ENCODE measurements around the gene PDCL3.

The PDCL3 gene

DNA sequence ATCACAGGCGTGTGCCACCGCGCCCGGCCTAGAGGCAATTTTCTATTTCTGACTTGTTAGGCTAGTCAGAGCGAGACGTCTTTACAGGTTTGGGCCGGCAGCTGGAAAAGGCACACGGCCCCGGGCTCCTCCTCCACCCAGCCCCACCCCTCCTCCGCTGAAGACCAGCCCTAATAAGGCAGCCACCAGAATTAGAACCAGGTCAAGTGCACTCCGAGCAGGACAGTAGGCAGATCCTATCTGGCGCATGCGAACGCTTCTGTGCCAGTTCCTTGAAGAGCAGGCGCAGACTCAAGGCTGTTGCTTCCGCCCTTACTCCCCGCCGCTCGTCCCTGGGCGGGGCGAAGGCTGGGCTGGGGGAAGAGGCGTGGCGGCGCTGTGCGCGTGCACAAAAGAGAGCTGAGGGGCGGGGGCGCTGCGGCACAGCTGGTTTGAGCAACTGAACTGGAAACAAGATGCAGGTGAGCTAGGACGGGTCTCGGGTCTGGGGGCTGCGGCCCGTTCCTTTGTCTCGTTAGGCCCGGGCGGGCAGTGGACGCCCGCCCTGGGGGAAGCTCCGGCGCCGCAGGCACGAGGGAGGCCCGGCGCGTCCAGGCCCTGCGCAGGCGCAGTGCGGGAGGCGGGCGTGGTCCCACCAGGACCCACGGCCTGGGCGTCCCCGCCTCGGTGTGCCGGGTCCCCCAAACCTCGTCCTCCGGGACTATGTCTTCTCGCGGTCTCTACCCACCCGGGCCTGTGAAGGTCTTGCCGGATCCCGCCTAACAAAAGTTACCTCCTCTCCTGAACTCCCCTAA lies at the start of gene PDCL3:
Gene PDCL3, plus strand, starts transcription at position 381 of the 794 bp plus-strand sequence. Its CDS starts 75 bp downstream, at position 456.
- DNase-seq (ENCODE audit: low read depth in 2 of 2): peak; percentile 87 to 90

DNA sequence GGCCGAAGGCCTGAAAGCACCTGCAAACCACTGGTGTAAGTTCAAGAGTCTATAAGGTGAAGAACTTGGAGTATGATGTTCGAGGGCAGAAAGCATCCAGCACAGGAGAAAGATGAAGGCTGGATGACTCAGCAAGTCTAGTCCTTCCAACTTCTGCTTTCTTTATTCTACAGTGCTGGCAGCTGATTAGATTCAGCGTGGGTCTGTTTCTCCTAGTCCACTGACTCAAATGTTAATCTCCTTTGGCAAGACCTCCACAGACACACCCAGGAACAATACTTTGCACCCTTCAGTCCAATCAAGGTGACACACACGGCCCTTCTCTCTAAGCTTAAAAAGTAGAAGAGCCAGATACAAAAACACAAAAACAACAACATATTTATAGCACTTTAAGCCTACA lies 49.1 kb upstream of the PDCL3 start:
- no peak for DNase-seq (ENCODE audit: low read depth in 2 of 2)

DNA sequence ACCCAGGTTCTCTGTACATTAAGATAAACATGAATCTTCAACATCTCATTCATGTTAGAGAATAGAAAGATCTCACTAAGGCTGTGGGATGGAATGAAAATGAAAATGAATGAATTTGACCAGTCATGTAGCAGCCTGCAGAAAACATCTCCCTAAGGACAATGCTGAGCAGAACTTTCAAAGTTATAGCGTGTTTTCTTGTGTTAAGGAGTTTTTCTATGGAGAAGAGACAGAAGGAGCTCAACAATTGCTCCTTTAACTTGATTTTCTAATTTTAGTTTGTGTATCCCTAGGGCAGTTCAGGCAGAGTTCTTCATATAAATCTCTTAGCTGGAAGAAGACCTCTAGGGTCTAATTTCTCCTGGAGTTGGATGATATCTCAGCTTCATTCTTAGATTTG lies 45.2 kb upstream of the PDCL3 start:
- no peak for DNase-seq (ENCODE audit: low read depth in 2 of 2)

DNA sequence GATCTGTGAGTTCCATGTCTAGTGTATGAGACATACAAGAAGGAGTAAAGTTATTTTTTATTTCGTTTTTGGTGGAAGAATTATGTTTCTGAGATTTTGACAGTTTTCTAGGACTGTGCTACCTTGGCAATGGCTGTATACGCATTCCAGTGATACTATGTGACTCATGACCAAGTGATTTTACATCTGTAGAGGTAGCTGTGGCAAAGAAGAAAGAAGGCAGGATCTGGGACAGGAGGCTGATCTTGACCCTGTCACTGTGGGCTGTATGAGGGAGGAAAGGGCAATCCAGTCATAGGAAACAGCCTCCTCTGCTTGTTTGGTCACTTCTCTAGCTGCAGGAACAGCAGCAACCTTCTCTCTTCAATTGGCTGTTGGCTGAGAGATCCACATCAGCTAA lies 44.0 kb upstream of the PDCL3 start:
- DNase-seq (ENCODE audit: low read depth in 2 of 2): no peak

DNA sequence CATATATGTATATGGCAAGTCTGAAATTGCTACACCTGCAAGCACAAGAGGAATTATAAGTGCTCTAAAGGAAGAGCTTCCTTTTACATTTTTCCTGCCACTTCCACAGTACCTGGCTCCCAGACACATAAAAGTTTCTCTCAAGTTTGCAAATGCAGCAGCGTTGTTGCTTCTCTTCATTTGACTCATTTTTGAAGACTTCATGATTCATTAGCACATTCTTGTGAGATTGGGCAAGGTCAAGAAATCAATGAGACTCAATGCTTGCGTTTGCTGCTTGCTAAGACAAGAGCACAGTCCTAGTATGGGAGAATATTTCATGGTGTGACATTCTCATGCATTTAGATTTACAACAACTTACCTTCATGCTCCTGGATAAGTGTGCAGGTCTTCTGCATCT lies 42.6 kb upstream of the PDCL3 start:
- DNase-seq (ENCODE audit: low read depth in 2 of 2): no peak

DNA sequence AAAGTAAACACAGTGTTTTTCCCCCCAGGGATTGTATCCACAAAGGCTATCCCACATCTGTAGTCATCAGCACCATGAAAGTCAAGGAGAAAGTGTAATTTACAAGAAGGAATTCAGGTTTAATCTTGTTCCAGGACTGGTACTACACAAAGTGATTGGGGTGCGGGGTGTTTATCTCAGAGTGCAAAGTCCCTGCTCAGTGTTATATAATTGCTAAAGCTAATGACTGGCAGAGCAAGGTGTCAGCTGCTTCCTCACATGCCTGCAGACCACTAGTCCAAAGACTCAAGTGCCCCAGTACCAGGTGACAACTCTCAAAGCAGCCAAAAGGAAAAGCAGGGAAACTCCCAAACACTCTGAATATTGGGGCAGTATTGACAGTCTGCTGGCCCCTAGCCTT lies 40.4 kb upstream of the PDCL3 start:
- no peak for DNase-seq (ENCODE audit: low read depth in 2 of 2)

DNA sequence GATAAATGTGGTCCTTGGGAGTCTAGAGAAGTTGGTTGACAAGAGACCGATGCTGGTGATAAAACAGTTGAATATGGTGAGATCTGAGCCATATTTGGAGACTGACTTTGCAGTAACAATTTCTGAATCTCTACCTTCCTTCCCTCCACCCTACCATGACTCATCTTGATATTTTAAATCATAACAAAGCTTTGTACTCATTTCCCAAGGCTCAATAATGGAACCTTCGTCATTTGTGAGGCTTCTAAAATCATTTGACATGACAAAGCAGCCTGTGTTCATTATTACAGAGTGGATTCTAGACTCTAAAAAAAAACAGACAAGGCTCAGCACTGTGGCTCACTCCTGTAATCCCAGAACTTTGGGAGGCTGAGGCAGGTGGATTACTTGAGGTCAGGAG lies 38.5 kb upstream of the PDCL3 start:
- no peak for DNase-seq (ENCODE audit: low read depth in 2 of 2)

DNA sequence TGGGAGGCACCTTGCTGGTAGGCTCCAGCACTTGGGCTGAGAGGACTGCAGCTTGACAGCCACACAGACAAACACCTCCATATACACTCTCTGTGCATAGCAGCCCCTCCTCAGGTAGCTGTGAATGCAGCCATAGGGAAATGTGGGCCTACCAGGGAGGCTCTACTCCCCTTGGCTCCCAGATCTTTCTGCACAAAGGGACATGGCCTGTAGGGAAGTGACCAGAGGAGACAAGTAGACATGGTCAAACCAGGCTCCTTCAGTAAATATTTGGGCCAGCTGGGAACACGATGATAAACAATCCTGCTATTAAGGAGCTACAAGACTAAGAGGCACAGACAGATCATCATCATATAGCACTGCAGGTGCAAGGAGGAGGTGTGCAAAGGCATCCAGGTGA lies 35.9 kb upstream of the PDCL3 start:
- no peak for DNase-seq (ENCODE audit: low read depth in 2 of 2)

DNA sequence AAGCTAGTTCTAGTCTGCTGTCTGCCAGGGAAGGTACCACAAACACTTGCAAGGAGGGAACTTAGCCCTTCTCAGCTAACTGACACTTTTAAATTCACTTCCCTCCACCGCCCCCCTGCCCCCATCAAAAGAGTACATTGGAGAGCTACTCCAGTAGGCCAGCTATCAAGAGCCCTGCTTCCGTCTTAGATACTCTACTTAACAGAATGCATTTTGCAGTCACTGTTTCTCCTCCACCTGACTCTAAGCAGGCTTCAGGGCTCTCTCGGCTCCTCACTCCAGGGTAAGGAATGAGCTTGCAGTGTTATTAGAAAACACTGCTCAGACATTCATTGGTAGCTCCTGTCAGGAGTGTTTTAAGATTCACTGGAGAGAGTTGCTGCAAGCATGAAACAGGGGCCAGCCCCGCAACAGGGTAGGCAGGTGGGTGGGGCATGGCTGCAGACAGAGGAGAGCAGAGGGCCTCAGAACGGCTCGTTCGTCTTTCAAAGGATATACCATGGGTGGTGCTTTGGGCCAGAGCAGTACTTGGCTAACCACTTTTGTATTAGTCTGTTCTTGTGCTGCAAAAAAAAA lies 35.3 kb upstream of the PDCL3 start:
- DNase-seq (ENCODE audit: low read depth in 2 of 2): no peak

DNA sequence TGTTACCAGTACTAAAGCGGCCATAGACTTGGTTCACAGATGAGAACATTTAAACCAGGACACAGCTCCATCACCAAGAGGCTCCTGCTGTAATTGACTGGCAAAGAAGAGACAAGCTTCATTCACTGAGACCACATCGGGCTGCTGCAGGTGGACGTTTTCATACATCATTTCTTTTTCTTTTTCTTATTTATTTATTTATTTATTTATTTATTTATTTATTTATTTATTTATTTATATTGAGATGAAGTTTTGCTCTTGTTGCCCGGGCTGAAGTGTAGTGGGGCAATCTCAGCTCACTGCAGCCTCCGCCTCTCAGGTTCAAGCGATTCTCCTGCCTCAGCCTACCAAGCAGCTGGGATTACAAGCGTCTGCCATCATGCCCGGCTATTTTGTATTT lies 33.6 kb upstream of the PDCL3 start:
- DNase-seq (ENCODE audit: low read depth in 2 of 2): no peak

DNA sequence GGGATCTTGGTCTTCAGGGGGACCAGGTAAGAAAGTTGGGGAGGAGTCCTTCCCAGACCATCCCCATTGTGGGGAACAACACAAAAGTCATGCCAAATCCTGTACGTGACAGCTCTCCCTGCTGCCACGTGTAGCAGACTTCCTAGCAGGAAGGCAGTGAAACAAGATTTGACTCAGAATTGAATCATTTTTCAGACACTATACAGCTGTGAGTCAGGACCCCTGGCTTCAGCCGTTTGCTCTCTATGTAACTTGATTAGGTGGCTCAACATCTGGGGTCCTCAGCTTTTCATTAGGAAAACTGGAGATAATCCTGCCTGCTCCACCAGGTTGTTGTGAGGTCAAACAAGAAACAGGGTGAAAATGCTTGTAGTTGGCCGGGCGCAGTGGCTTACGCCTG lies 32.9 kb upstream of the PDCL3 start:
- no peak for DNase-seq (ENCODE audit: low read depth in 2 of 2)

DNA sequence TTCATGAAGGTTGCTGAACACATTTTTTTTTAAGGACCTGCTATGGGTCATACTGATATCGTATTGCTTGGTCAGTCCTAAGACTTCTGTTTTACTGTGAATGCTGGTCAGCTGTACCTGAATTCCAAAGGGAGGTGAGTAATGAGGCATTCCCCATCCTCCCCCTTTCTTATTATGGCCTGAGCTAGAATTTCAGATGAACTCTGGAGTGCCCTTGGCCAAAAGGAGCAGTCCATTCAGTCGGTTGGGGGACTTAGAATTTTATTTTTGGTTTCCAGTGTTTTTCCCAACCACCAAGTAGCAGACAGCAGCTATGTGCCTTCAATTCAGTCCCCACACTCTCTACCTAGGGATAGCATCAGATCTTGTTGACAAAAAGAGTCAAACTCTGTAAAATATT lies 26.9 kb upstream of the PDCL3 start:
- no peak for DNase-seq (ENCODE audit: low read depth in 2 of 2)

DNA sequence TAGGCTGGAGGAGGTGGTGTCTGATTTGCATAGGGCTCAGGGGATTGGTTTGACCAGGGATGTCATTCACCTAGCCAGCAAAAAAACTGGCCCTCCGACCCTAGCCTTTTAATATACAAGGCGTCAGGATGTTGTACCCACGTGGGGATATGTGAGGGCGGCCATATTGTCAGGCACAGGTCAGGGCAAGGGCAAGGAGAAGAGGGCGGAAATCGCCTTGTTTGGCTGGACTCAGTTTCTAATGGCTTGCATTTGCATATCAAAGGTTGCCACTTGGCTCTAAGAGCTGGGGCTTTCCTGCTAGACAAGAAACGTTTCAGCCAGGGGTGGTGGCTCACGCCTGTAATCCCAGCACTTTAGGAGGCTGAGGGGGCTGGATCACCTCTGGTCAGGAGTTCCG lies 24.9 kb upstream of the PDCL3 start:
- no peak for DNase-seq (ENCODE audit: low read depth in 2 of 2)

DNA sequence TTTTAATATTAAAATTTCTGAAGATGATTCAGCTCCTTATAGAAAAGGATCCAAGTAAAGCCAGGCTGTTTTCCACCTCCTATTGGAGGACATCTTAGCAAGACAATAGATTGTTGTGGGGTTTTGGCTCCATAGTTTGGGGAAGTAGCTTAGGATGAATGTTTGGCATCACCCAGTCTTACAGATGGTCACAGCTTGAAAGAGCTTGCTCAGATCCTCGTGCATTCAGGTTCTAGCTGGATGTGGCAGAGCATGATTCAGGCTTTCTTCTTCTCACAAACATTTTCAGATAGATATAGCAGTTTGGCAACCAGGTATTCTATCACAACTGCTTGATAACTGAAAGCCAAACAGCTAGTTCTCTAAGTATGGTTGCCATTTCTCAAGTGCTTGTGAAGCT lies 23.6 kb upstream of the PDCL3 start:
- DNase-seq (ENCODE audit: low read depth in 2 of 2): no peak

DNA sequence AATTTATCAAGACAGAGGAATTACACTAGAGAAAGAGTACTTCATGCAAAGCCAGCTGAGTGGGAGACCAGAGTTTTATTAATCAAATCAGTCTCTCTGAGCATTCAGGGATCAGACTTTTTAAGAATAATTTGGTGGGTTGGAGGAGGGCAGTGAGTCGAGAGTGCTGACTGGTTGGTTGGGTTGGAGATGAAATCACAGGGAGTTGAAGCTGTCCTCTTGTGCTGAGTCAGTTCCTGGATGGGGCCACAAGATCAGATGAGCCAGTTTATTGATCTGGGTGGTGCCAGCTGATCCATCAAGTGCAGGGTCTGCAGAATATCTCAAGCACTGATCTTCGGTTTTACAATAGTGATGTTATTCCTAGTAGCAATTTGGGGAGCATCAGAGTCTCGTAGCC lies 21.4 kb upstream of the PDCL3 start:
- DNase-seq (ENCODE audit: low read depth in 2 of 2): no peak

DNA sequence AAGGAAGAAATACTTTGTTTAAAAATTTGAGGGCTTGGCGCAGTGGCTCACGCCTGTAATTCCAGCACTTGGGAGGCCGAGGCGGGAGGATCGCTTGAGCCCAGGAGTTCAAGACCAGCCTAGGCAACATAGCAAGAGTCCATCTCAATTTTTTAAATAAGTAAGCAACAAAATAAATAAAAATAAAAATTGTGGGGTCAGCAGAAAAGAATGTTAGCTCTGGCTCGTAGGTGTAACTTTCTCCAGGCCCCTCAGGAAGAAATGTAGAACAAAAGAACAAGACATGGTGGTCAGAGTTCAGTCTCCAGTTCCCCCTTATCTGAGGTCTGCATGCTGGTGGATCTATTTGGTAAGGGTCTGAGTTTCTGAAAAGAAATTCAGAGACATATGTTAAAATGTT lies 20.4 kb upstream of the PDCL3 start:
- DNase-seq (ENCODE audit: low read depth in 2 of 2): no peak

DNA sequence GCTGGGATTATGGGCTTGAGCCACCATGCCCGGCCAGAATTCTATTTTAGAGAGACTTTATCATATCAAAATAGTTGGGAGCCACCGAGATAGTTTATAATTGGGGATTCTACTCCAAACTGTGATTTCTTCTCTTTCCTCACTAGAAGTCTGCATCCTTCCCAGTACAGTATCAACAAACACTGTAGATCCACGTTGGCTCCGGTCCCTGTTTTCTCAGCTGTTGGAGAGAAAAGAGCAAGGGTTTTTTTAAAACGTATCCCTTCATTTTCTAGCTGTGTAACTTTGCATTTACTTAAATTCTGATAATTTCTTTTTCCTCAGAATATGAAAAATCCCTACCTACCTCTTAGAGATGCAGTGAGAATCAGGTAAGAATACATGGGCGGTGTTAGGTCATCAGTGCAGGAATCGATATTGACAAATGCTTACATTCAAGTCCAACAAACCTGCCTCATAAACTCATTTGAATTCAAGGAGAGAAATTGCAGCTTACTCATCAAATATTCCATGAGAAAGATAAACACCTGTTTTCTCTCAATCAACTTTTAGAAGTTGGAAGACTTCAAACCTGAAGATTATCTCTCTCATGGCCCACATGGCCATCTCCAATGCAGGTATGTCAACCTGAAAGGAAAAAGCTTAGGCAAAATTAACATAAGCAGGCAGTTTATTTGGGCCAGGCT lies 17.7 kb upstream of the PDCL3 start:
- no peak for DNase-seq (ENCODE audit: low read depth in 2 of 2)

DNA sequence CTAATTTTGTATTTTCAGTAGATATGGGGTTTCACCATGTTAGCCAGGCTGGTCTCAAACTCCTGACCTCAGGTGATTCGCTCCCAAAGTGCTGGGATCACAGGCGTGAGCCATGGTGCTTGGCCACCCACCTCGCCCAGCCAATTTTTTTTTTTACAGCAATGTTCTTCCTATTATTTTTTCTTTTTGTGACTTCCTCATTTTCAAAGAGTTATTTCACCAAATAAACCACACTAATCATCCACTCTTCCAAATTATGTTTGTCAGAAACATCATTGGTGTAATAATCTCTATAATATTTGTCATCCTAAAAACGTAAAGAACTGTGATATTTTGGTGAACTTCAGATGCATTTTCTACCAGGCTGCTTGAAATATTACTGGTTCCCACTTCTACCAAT lies 16.3 kb upstream of the PDCL3 start:
- no peak for DNase-seq (ENCODE audit: low read depth in 2 of 2)

DNA sequence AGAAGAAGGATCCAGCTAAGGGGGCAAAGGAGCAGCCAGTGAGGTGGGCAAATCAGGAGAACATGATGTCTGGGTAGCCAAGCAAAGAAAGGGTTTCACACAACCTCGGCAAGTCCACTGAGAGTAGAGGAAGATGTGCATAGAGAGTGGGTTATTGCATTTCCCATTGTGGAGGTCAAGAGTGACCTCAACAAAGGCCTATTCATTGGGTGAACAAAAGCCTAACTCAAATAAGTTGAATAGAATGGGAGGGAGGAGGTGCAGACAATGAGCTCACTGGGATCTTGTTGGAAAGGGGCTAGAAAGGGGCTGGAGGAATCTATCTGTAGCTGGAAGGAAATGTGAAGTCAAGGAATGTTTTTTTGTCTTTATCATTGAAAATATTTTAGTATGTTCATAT lies 14.0 kb upstream of the PDCL3 start:
- DNase-seq (ENCODE audit: low read depth in 2 of 2): no peak

DNA sequence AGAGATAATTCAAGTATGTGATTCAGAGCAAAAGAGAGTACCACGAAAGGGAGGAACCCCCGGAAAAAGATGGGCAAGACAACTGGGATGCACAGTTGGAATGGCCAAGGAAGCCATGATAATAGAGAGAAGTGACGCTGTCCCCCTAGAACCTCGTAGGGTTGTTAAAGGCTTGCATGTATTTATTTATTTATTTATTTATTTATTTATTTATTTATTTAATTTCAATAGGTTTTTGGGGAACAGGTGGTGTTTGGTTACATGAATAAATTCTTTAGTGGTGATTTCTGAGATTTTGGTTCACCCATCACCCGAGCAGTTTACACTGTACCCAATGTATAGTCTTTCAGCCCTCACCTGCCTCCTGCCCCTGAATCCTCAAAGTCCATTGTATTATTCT lies 11.5 kb upstream of the PDCL3 start:
- no peak for DNase-seq (ENCODE audit: low read depth in 2 of 2)

DNA sequence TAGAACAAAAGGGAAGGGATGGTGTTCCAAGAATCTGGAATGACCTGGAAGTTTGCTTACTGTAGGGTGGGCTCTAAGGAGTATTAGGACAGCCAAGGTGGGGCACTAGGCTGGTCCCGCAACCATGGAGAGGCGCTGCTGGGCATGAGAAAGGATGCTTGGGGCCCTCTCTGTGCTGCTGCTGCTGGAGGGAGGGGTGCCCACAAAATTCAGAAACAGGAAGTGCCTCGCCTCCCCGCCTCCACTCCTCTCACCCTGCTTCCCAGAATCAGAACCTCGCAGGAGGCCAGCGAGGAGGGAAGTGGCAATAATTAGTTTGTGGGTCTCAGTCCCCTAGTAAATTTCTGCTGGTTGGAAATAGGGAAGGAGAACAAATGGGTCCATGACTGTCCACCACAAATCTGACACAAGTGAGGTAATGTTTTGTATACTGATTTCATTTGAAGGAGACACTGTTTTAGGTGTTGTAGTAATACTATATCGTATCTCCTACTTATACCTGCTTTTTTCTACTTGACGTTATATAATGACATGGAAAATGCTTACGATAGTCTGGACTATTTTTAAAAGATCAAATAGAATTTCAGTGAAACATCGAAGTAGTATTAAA lies 7.9 kb upstream of the PDCL3 start:
- DNase-seq (ENCODE audit: low read depth in 2 of 2): peak; percentile 7

DNA sequence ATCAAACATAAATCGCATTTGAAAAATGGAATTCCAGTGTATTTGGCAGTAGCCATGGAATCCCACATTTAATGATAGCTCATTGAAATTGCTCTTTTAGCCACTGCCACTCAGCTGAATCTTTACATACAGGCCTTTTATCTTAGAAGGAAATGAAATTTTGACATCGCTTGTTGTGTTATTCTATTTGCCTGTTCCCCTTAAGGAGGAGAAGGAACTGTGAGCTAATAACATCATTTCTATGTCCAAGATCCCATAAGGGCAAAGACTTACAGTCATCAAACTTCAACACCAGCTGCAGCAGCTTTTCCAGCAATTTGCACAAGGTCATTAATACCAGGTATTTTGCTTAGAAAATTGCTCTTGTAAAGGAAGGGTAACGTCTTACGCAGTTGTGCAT lies 6.0 kb upstream of the PDCL3 start:
- DNase-seq (ENCODE audit: low read depth in 2 of 2): no peak
